Measurements from ENCODE around the gene USH2A.

DNA sequence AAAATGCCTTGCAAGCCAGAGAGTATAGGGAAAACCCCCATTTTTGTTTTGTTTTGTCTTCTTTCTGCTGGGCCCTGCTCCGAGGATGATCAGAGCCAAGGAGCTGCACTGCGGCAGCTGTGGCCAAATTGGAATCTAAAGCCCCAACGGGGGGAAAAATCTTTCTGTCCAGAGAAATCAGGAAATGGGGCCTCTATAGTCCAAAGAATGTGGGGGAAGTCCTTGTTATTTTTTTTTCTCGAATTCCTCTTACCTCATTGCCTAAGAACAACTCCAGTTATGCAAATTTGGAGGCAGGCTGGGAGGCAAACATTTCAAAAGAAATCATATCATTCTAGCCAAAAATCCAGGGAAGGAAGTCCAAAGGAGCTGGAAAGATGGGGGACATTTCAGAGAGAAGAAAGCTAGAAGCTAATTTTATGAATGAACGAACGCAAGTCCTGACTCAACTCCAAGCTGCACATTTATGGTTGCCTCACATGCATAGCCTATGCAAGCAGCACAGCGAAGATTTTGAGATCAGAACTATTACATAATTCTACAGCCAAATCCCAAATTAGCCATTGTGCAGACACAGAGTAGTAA is 592.9 kb downstream of the USH2A start:
- TF ChIP-seq, protein P1, sequence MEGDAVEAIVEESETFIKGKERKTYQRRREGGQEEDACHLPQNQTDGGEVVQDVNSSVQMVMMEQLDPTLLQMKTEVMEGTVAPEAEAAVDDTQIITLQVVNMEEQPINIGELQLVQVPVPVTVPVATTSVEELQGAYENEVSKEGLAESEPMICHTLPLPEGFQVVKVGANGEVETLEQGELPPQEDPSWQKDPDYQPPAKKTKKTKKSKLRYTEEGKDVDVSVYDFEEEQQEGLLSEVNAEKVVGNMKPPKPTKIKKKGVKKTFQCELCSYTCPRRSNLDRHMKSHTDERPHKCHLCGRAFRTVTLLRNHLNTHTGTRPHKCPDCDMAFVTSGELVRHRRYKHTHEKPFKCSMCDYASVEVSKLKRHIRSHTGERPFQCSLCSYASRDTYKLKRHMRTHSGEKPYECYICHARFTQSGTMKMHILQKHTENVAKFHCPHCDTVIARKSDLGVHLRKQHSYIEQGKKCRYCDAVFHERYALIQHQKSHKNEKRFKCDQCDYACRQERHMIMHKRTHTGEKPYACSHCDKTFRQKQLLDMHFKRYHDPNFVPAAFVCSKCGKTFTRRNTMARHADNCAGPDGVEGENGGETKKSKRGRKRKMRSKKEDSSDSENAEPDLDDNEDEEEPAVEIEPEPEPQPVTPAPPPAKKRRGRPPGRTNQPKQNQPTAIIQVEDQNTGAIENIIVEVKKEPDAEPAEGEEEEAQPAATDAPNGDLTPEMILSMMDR (IDR thresholded peaks at IDR 0.05) = no peak
- TF ChIP-seq POLR2AphosphoS5 (IDR thresholded peaks at IDR 0.05) = no peak

Data from prostate gland (tissue), 2 donors.